ENCODE results near the gene DNAH1. TPM values are rescaled to one million over a fixed set of nuclear protein-coding genes. Genes with fewer than 3 reads are reported as not detected.

DNAH1 gene
- total and polyA plus RNA-seq, 2 experiments from 2014 or later, result 0.81 to 1.8 TPM

DNA sequence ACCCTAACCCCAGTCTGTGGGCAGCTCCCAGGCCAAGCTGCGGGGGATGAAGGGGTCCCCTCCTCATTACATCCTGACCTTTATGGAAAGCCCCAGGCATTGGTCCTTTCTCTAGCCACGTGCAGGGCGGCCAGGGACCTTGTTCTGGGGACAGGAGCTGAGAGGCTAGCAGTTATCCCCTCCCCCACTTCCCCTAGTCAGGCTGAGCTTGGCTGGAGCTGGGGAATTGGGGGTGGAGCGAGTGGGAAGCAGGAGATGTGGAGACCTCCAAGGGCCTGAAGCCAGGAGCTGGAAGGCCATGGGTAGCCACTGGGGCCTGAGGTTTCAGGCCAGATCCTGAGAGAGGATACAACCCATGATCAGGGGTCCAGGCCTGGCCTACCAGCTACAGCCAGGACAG, 45.8 kb downstream of the DNAH1 start:
- Histone ChIP-seq H3K36me3 (ENCODE audit: insufficient read depth) (no peaks in the 10 kb centered on the region), H3K79me2 (replicated peaks; ENCODE audit: insufficient read depth) (no peaks in the 10 kb centered on the region), H3K27me3 (ENCODE audit: insufficient read depth) (no peaks in the 10 kb centered on the region), H3K4me2 (no peak overlapping the region), H3K27ac (ENCODE audit: low read depth) (no peak overlapping the region), H3K4me1 (ENCODE audit: insufficient read depth) (no peaks in the 10 kb centered on the region), H4K20me1 (replicated peaks; ENCODE audit: insufficient read depth) (no peaks in the 10 kb centered on the region), H3F3A (replicated peaks; ENCODE audit: low read depth) (no peaks in the 10 kb centered on the region), H3K9me2 (ENCODE audit: insufficient read depth) (0 out of 2 replicates have a peak, but pooled peaks cover 2% of the 10 kb centered on the region), H3K4me3 (no peak overlapping the region), H2AFZ (no peak overlapping the region)
- Mint-ChIP-seq H3K9me3 (no peaks in the 10 kb centered on the region), H3K4me3 (no peak overlapping the region), H3K4me1 (0 out of 3 replicates have a peak, but pooled peaks cover 3% of the 10 kb centered on the region), H3K27me3 (ENCODE audit: insufficient read depth, low read depth, poor library complexity) (peaks cover 19% of the 10 kb centered on the region), H3K27ac (no peak overlapping the region), H3K36me3 (ENCODE audit: low read depth) (no peaks in the 10 kb centered on the region; the same call in 2 of the 3 replicates)
- no peak for DNase-seq (ENCODE audit: low spot score)
- peak; percentile 24; the same call in 2 of the 3 replicates for ATAC-seq
- no peak for TF ChIP-seq REST (IDR thresholded peaks at IDR 0.05; ENCODE audit: unreplicated experiment)
- no peak for TF ChIP-seq JUNB (IDR thresholded peaks at IDR 0.05; ENCODE audit: unreplicated experiment)
- no peak for TF ChIP-seq EZH2 (IDR thresholded peaks at IDR 0.05; ENCODE audit: low read depth, unreplicated experiment)
- TF ChIP-seq STAT1 (IDR thresholded peaks at IDR 0.05; ENCODE audit: unreplicated experiment), result no peak
- no peak for TF ChIP-seq POLR2AphosphoS5 (IDR thresholded peaks at IDR 0.05; ENCODE audit: low read depth)
- TF ChIP-seq EZH2phosphoT487 (IDR thresholded peaks at IDR 0.05; ENCODE audit: unreplicated experiment), result no peak
- no peak for TF ChIP-seq NANOG (IDR thresholded peaks at IDR 0.05; ENCODE audit: borderline replicate concordance)
- no peak for TF ChIP-seq ZNF462 (CRISPR knock-in tag; IDR thresholded peaks at IDR 0.05)
- TF ChIP-seq ZNF331 (CRISPR knock-in tag; IDR thresholded peaks at IDR 0.05; ENCODE audit: low read depth), result no peak
- TF ChIP-seq ETS1 (IDR thresholded peaks at IDR 0.05), result no peak
- TF ChIP-seq, protein P1, sequence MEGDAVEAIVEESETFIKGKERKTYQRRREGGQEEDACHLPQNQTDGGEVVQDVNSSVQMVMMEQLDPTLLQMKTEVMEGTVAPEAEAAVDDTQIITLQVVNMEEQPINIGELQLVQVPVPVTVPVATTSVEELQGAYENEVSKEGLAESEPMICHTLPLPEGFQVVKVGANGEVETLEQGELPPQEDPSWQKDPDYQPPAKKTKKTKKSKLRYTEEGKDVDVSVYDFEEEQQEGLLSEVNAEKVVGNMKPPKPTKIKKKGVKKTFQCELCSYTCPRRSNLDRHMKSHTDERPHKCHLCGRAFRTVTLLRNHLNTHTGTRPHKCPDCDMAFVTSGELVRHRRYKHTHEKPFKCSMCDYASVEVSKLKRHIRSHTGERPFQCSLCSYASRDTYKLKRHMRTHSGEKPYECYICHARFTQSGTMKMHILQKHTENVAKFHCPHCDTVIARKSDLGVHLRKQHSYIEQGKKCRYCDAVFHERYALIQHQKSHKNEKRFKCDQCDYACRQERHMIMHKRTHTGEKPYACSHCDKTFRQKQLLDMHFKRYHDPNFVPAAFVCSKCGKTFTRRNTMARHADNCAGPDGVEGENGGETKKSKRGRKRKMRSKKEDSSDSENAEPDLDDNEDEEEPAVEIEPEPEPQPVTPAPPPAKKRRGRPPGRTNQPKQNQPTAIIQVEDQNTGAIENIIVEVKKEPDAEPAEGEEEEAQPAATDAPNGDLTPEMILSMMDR (conservative IDR thresholded peaks at IDR 0.05; ENCODE audit: low read depth in 2 of 2), result no peak
- no peak for TF ChIP-seq CREB1 (CRISPR knock-in tag; IDR thresholded peaks at IDR 0.05; ENCODE audit: low read depth)
- TF ChIP-seq ZNF114 (CRISPR knock-in tag; IDR thresholded peaks at IDR 0.05), result no peak

Measured in GM23338 (cell line).